Keratinocyte (primary cell): ENCODE results near the gene KIAA1210. TPM values are rescaled to one million over a fixed set of nuclear protein-coding genes. Genes with fewer than 3 reads are reported as not detected.

Source experiments
- DNase-seq: peaks from one replicate; pipeline ENCODE4 v3.0.0-alpha.2; 2011; ENCODE audit warnings: low read depth, missing footprints, low spot score
- FAIRE-seq: peaks from 2 replicates; lab custom pipeline; 2011; peaks lifted over from hg19 to GRCh38; lab: Jason Lieb, UNC
- H2AFZ ChIP-seq: 2 replicates; pipeline ENCODE4 v1.6.0; 2012; ENCODE audit warnings: low read length, control low read depth, inconsistent platforms; ENCODE audit not compliant: control insufficient read depth
- H3K27ac ChIP-seq: 2 replicates; pipeline ENCODE4 v1.5.1; 2011; ENCODE audit warnings: low read length; ENCODE audit not compliant: control insufficient read depth, insufficient read depth
- H3K27me3 ChIP-seq: 3 replicates; pipeline ENCODE4 v1.6.0; 2011; ENCODE audit warnings: low read length; ENCODE audit not compliant: control insufficient read depth, insufficient read depth; ENCODE audit errors: extremely low read depth
- H3K36me3 ChIP-seq, 2 experiments: 2 replicates in 1 of 2; 3 replicates in 1 of 2; pipeline ENCODE4 v1.5.1; 2011; ENCODE audit warnings: low read length in 2 of 2, mild to moderate bottlenecking in 1 of 2; ENCODE audit not compliant: control insufficient read depth in 2 of 2, insufficient read depth in 2 of 2; ENCODE audit errors: extremely low read depth in 1 of 2
- H3K4me1 ChIP-seq: 3 replicates; pipeline ENCODE4 v1.5.1; 2011; ENCODE audit warnings: low read length; ENCODE audit not compliant: control insufficient read depth, insufficient read depth; ENCODE audit errors: extremely low read depth
- H3K4me2 ChIP-seq: 3 replicates; pipeline ENCODE4 v1.6.0; 2011; ENCODE audit warnings: low read depth, low read length; ENCODE audit not compliant: control insufficient read depth, insufficient read depth; ENCODE audit errors: extremely low read depth
- H3K4me3 ChIP-seq, 3 experiments: fragments of 200-600 bp in 1 of 3; sonication (generic) in 1 of 3; 2 replicates in 2 of 3; 3 replicates in 1 of 3; pipeline ENCODE4 v1.5.1; 2011 to 2016; ENCODE audit warnings: low read length in 3 of 3, mild to moderate bottlenecking in 3 of 3, control low read depth in 2 of 3, inconsistent platforms in 1 of 3, low read depth in 1 of 3, mixed read lengths in 1 of 3, mixed run types in 1 of 3, moderate library complexity in 1 of 3; ENCODE audit not compliant: control insufficient read depth in 2 of 3, insufficient read depth in 2 of 3; ENCODE audit errors: extremely low read depth in 1 of 3
- H3K79me2 ChIP-seq: 2 replicates; pipeline ENCODE4 v1.6.0; 2012; ENCODE audit warnings: low read length; ENCODE audit not compliant: control insufficient read depth, insufficient read depth
- H3K9ac ChIP-seq: 3 replicates; pipeline ENCODE4 v1.6.0; 2011; ENCODE audit warnings: low read length; ENCODE audit not compliant: control insufficient read depth, insufficient read depth; ENCODE audit errors: extremely low read depth
- H3K9me1 ChIP-seq: 3 replicates; pipeline ENCODE4 v1.6.0; 2011; ENCODE audit warnings: low read length; ENCODE audit not compliant: control insufficient read depth, insufficient read depth; ENCODE audit errors: extremely low read depth
- H3K9me3 ChIP-seq: 2 replicates; pipeline ENCODE4 v1.5.1; 2012; ENCODE audit warnings: low read depth, low read length; ENCODE audit not compliant: control insufficient read depth
- H4K20me1 ChIP-seq: 3 replicates; pipeline ENCODE4 v1.6.0; 2011; ENCODE audit warnings: low read length; ENCODE audit not compliant: control insufficient read depth, insufficient read depth; ENCODE audit errors: extremely low read depth
- EZH2 ChIP-seq: IDR thresholded peaks from one replicate; pipeline ENCODE4 v1.6.1; 2012; ENCODE audit warnings: inconsistent platforms, mild to moderate bottlenecking, low read length, moderate library complexity
- dilution Hi-C: fragments of 300-500 bp; cut with MboI; formaldehyde crosslinking; loops from one replicate; pipeline ENCODE4 v1.7.0; 2020; ENCODE audit warnings: low sequenced_read_pairs; ENCODE audit not compliant: extremely low pct_ligation_motif_present
- polyA plus RNA-seq, 5 experiments: library from polyadenylated mRNA; depleted of rRNA in 3 of 5; stranded (reverse) in 3 of 5; stranded (forward) in 1 of 5; unstranded in 1 of 5; fragments of >200 nt; gene quantifications; 1 replicate in 1 of 5; 2 replicates in 3 of 5; 3 replicates in 1 of 5; pipeline versions ENCODE4 v1.2.1 to v1.2.3, GENCODE V29; 2011 to 2012; ENCODE audit warnings: missing spikeins in 2 of 5, low read depth in 1 of 5, low replicate concordance in 1 of 5
- TF ChIP-seq, protein P1 (sequence below), 3 experiments: IDR thresholded peaks in 1 of 3; conservative IDR thresholded peaks in 1 of 3; optimal IDR thresholded peaks in 1 of 3; 2 replicates in 2 of 3; 3 replicates in 1 of 3; pipeline versions ENCODE3 to v1.5.1; 2011; ENCODE audit warnings: low read length in 3 of 3, mild to moderate bottlenecking in 3 of 3, moderate library complexity in 2 of 3, control low read depth in 1 of 3, inconsistent platforms in 1 of 3; ENCODE audit not compliant: insufficient read depth in 2 of 3; ENCODE audit errors: extremely low read depth in 1 of 3

Gene KIAA1210
- polyA plus RNA-seq, 1 donor (not counting 4 experiments of a cell fraction or from before 2014, with no cell fraction given): not detected

DNA sequence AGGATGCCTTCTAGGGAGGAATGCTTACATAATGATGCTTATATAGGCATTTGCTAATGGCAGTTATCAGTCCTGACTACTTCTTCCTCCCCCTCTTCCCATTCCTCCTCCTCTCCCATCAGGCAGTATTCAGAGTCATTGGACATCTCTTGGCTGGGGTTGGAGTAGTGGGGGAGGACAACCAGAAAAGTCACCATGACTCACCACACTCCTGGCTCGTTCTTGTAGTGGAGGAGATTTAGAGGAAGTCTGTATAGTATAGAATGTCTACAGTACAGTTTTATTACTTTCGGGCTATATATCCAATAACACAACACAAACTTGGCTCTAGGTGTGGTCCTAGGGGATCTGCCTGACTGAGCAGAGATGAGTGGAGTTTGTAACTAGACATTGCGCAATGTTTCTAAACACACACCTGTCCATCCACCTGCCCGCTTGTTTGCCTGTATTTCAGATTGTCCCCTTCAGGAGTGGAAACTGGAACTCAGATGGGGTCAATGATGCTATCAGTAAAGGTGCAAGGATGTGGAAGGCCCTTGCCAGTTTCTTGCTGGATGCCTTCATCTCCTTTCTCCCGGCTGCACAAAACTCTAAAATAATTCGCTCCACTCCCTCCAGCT lies 27.9 kb upstream of the KIAA1210 start:
- FAIRE-seq (no peak), DNase-seq (no peak)
- Histone ChIP-seq H4K20me1 (no peaks in the 10 kb centered on the region), H3K9me3 (no peaks in the 10 kb centered on the region), H3K27me3 (peaks cover 12% of the 10 kb centered on the region), H3K9ac (no peak overlapping the region), H3K27ac (no peak overlapping the region), H3K9me1 (no peaks in the 10 kb centered on the region), H2AFZ (no peak overlapping the region), H3K36me3 (no peaks in the 10 kb centered on the region), H3K4me1 (no peaks in the 10 kb centered on the region), H3K4me2 (no peak overlapping the region), H3K4me3 (no peak overlapping the region), H3K79me2 (no peaks in the 10 kb centered on the region)
- TF ChIP-seq EZH2: no peak
- TF ChIP-seq, protein P1, sequence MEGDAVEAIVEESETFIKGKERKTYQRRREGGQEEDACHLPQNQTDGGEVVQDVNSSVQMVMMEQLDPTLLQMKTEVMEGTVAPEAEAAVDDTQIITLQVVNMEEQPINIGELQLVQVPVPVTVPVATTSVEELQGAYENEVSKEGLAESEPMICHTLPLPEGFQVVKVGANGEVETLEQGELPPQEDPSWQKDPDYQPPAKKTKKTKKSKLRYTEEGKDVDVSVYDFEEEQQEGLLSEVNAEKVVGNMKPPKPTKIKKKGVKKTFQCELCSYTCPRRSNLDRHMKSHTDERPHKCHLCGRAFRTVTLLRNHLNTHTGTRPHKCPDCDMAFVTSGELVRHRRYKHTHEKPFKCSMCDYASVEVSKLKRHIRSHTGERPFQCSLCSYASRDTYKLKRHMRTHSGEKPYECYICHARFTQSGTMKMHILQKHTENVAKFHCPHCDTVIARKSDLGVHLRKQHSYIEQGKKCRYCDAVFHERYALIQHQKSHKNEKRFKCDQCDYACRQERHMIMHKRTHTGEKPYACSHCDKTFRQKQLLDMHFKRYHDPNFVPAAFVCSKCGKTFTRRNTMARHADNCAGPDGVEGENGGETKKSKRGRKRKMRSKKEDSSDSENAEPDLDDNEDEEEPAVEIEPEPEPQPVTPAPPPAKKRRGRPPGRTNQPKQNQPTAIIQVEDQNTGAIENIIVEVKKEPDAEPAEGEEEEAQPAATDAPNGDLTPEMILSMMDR (optimal IDR thresholded peaks at IDR 0.05 in 1 of 3, IDR thresholded peaks at IDR 0.05 in 1 of 3, conservative IDR thresholded peaks at IDR 0.05 in 1 of 3; ENCODE audit: extremely low read depth in 1 of 3, insufficient read depth in 2 of 3, low read length in 3 of 3): no peak
- dilution Hi-C loops: no loop called here

DNA sequence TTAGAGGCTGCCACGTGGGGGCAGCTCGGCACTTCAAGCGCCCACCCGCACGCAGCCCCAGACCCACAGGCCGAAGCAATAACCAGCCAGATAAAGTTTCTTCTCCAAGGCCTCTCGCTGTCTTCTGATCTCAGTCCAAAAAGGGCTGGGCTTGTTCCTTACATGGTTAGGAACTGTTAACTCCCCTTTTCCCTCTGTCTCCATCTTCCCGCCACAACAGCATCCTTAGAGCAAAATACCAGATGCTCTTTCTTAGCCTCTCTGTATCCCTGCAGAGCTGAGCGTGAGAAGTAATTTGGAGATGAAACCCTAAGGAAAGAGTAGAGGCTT lies 23.4 kb upstream of the KIAA1210 start:
- Histone ChIP-seq H3K4me1 (no peaks in the 10 kb centered on the region), H3K4me3 (no peak overlapping the region), H3K27ac (no peak overlapping the region), H2AFZ (no peak overlapping the region), H3K9ac (no peak overlapping the region), H3K9me3 (no peaks in the 10 kb centered on the region), H3K4me2 (no peak overlapping the region), H3K9me1 (no peaks in the 10 kb centered on the region), H3K79me2 (no peaks in the 10 kb centered on the region), H3K27me3 (peaks cover 18% of the 10 kb centered on the region), H3K36me3 (no peaks in the 10 kb centered on the region), H4K20me1 (no peaks in the 10 kb centered on the region)
- no peak for FAIRE-seq
- no peak for DNase-seq
- TF ChIP-seq, protein P1 (optimal IDR thresholded peaks at IDR 0.05 in 1 of 3, IDR thresholded peaks at IDR 0.05 in 1 of 3, conservative IDR thresholded peaks at IDR 0.05 in 1 of 3; ENCODE audit: extremely low read depth in 1 of 3, insufficient read depth in 2 of 3, low read length in 3 of 3): no peak
- TF ChIP-seq EZH2: no peak
- dilution Hi-C loops: no loop called here
